ENCODE results near the gene LRRC18.

Gene LRRC18

GRCh38 chr10:48938990-48939536 is 577 bp downstream of the LRRC18 start:
- DNase-seq = no peak
- Mint-ChIP-seq H3K36me3 (no peaks in the 10 kb centered on the region), H3K27ac (no peak overlapping the region), H3K4me3 (no peak overlapping the region), H3K27me3 (no peaks in the 10 kb centered on the region), H3K9me3 (no peaks in the 10 kb centered on the region), H3K4me1 (no peaks in the 10 kb centered on the region)
- CTCF ChIA-PET = no interaction called here

DNA sequence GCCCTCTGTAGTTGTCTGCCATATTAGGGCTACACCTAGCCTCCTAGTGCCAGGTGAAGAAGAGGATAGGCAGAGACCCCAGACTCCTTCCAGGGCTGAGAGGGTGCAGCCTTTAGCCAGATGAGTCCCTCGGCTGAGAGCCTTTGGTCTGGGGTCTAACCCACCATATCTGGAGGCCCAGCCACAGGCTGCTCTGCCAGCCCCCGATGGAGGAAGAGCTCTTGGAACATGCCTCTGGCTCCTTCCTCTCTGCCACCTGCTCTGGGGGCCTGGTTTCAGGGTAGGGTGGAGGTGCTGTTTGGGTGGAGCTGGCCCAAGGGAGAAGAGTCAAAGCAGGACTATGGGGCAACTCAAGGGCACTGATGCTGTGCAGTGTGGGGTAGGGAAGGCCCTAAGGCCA is 1.4 kb downstream of the LRRC18 start:
- Mint-ChIP-seq H3K27ac (no peak overlapping the region), H3K9me3 (no peaks in the 10 kb centered on the region), H3K27me3 (no peaks in the 10 kb centered on the region), H3K4me3 (no peak overlapping the region), H3K36me3 (no peaks in the 10 kb centered on the region), H3K4me1 (no peaks in the 10 kb centered on the region)
- CTCF ChIA-PET = no interaction called here
- DNase-seq = no peak

DNA sequence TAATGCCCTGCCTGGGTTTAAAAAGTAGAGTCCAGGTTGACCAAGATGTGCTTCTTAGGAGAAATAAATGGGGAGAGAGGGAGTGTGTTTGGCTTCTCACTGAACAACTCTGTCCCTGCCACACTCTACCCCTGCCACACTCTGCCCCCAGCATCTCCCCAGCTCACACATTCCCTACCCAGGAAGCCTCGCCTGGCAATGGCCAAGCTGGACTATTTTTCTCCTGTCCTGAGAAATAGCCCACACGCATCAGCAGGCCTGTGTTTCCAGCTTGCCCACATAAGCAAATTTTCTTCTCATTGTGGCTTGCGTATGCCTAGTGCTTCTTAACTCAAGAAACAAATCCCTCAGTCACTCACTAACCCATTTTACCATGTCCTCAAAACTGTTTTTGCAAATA is 1.8 kb downstream of the LRRC18 start:
- H3K4me3 Mint-ChIP-seq = no peak overlapping the region
- no peaks in the 10 kb centered on the region for H3K9me3 Mint-ChIP-seq
- H3K27ac Mint-ChIP-seq = no peak overlapping the region
- no peaks in the 10 kb centered on the region for H3K36me3 Mint-ChIP-seq
- CTCF ChIA-PET = no interaction called here
- H3K4me1 Mint-ChIP-seq = no peaks in the 10 kb centered on the region
- no peaks in the 10 kb centered on the region for H3K27me3 Mint-ChIP-seq
- no peak for DNase-seq

DNA sequence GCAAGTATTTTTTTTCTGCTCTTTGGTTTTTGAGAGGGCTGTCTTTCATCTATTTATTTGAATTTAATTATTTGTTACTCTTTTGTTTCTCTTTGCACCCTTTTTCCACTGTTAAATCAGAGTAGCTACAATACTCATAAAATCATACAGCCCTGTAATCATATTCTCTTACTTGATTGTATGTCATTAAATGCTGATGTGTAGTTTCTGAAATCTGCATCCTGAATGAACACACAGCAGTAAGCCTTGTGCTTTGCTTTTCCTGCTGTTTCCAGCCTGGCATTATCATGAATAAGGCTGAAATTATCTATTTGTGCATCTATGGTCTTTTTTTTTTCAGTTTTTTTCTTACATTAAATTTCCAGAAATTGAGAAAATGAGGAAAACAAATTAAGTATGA is 4.1 kb downstream of the LRRC18 start:
- no peak overlapping the region for H3K4me3 Mint-ChIP-seq
- no peaks in the 10 kb centered on the region for H3K36me3 Mint-ChIP-seq
- CTCF ChIA-PET = no interaction called here
- no peaks in the 10 kb centered on the region for H3K4me1 Mint-ChIP-seq
- DNase-seq = no peak
- H3K27ac Mint-ChIP-seq = no peak overlapping the region
- no peaks in the 10 kb centered on the region for H3K27me3 Mint-ChIP-seq
- H3K9me3 Mint-ChIP-seq = no peaks in the 10 kb centered on the region

GRCh38 chr10:48934672-48935501 is 4.8 kb downstream of the LRRC18 start:
- Mint-ChIP-seq H3K36me3 (no peaks in the 10 kb centered on the region), H3K4me3 (no peak overlapping the region), H3K27ac (no peak overlapping the region), H3K27me3 (no peaks in the 10 kb centered on the region), H3K4me1 (no peaks in the 10 kb centered on the region), H3K9me3 (no peaks in the 10 kb centered on the region)
- CTCF ChIA-PET = no interaction called here
- no peak for DNase-seq

DNA sequence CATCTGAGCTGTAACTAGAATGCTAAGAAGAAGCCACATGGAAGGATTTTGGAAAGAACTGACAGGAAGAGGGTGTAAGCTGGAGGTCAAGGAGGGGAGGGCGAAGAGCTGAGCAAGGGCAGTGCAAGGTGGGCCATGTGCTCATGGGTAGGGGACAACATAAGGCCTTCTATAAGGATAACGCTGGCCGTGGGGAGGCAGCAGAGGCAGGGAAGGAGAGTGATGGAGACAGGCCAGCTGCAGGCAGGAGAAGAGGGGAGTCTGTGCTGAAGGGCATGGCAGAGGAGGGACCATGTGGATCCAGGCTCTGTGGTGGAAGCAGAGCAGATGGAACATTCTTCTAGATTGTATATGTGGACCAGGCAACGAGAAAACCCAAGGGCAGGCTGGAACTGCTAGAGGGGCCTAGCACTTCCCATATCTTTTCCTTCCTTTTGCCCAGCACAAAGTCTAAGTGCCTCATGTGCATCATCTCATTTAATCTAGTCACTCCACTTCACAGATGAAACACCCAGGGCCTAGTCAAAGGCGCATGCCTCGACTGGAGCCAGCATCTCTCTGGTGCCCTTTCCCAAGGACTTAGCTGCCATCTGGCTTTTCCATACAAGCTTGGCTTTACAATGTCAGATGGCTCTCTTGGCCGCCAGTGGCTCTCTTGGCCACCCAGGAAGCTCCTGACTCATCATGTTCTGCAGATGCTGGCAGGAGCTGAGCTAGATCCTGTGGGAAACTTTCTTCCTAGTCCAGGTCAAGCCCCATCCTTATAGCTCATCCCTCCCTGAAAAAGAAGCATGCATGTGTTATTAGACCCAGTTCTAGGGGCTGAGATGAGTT is 6.6 kb downstream of the LRRC18 start:
- DNase-seq = no peak
- H3K4me3 Mint-ChIP-seq = no peak overlapping the region
- no peaks in the 10 kb centered on the region for H3K36me3 Mint-ChIP-seq
- H3K27me3 Mint-ChIP-seq = no peaks in the 10 kb centered on the region
- no peaks in the 10 kb centered on the region for H3K9me3 Mint-ChIP-seq
- no peaks in the 10 kb centered on the region for H3K4me1 Mint-ChIP-seq
- CTCF ChIA-PET = interaction anchor here (0.6 kb wide), 1 partner anchor 295 kb away, joined by 3 read pairs; no protein-coding TSS in a partner anchor
- H3K27ac Mint-ChIP-seq = no peak overlapping the region

GRCh38 chr10:48931188-48931587 is 8.5 kb downstream of the LRRC18 start:
- H3K27ac Mint-ChIP-seq = no peak overlapping the region
- no peaks in the 10 kb centered on the region for H3K4me1 Mint-ChIP-seq
- DNase-seq = no peak
- no peaks in the 10 kb centered on the region for H3K27me3 Mint-ChIP-seq
- no peaks in the 10 kb centered on the region for H3K9me3 Mint-ChIP-seq
- no peaks in the 10 kb centered on the region for H3K36me3 Mint-ChIP-seq
- CTCF ChIA-PET = no interaction called here
- no peak overlapping the region for H3K4me3 Mint-ChIP-seq

GRCh38 chr10:48929413-48929990 is 10.1 kb downstream of the LRRC18 start:
- CTCF ChIA-PET = no interaction called here
- no peak overlapping the region for H3K4me3 Mint-ChIP-seq
- H3K27me3 Mint-ChIP-seq = peaks cover 7% of the 10 kb centered on the region
- H3K27ac Mint-ChIP-seq = no peak overlapping the region
- DNase-seq = no peak
- no peaks in the 10 kb centered on the region for H3K36me3 Mint-ChIP-seq
- H3K4me1 Mint-ChIP-seq = no peaks in the 10 kb centered on the region
- no peaks in the 10 kb centered on the region for H3K9me3 Mint-ChIP-seq

- Mint-ChIP-seq H3K4me1 (no peaks in the 10 kb centered on the region), H3K4me3 (no peak overlapping the region), H3K36me3 (no peaks in the 10 kb centered on the region), H3K27me3 (peaks cover 7% of the 10 kb centered on the region), H3K27ac (no peak overlapping the region), H3K9me3 (no peaks in the 10 kb centered on the region)
- CTCF ChIA-PET = no interaction called here
- no peak for DNase-seq
Measured at GRCh38 chr10:48926764-48927540, 12.7 kb downstream of the LRRC18 start.

- no peaks in the 10 kb centered on the region for H3K4me1 Mint-ChIP-seq
- H3K36me3 Mint-ChIP-seq = no peaks in the 10 kb centered on the region
Measured at GRCh38 chr10:48926255-48926654, 13.4 kb downstream of the LRRC18 start.

GRCh38 chr10:48924988-48925387 is 14.7 kb downstream of the LRRC18 start:
- no peak for DNase-seq
- Mint-ChIP-seq H3K4me1 (no peaks in the 10 kb centered on the region), H3K4me3 (no peak overlapping the region), H3K9me3 (no peaks in the 10 kb centered on the region), H3K36me3 (no peaks in the 10 kb centered on the region), H3K27me3 (peaks cover 7% of the 10 kb centered on the region), H3K27ac (no peak overlapping the region)
- CTCF ChIA-PET = no interaction called here

More at GRCh38 chr10:48926255-48926654, 13.4 kb downstream of the LRRC18 start:
- CTCF ChIA-PET = no interaction called here
- DNase-seq = no peak
- Mint-ChIP-seq H3K27ac (no peak overlapping the region), H3K9me3 (no peaks in the 10 kb centered on the region), H3K27me3 (peaks cover 7% of the 10 kb centered on the region), H3K4me3 (no peak overlapping the region)

- H3K36me3 Mint-ChIP-seq = no peaks in the 10 kb centered on the region
Measured at GRCh38 chr10:48923748-48924147, 15.9 kb downstream of the LRRC18 start.

DNA sequence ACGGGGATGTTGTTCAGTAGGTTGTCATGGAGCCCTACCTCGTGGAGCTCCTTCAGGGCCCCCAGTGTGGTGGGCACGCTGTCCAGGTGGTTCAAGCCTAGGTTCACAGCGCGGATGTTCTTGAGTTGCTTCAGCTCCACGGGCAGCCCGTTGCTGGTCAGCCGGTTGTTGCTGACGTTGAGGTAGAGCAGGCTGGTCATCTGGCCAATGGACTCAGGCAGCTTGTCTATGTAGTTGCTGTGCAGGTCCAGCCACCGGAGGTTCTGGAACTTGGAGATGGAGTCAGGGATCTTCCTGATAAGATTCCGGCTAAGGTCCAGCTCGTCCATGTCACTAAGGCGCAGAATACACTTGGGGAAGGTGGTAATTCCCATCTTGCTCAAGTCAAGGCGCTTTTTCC is 26.0 kb downstream of the LRRC18 start:
- Mint-ChIP-seq H3K4me1 (no peaks in the 10 kb centered on the region), H3K27ac (no peak overlapping the region), H3K9me3 (no peaks in the 10 kb centered on the region), H3K36me3 (no peaks in the 10 kb centered on the region), H3K4me3 (no peak overlapping the region), H3K27me3 (peaks cover 14% of the 10 kb centered on the region)
- no peak for DNase-seq
- CTCF ChIA-PET = no interaction called here

More at GRCh38 chr10:48923748-48924147, 15.9 kb downstream of the LRRC18 start:
- no peak for DNase-seq
- H3K27ac Mint-ChIP-seq = no peak overlapping the region
- H3K9me3 Mint-ChIP-seq = no peaks in the 10 kb centered on the region
- CTCF ChIA-PET = no interaction called here
- no peak overlapping the region for H3K4me3 Mint-ChIP-seq
- H3K27me3 Mint-ChIP-seq = peaks cover 7% of the 10 kb centered on the region
- H3K4me1 Mint-ChIP-seq = no peaks in the 10 kb centered on the region

DNA sequence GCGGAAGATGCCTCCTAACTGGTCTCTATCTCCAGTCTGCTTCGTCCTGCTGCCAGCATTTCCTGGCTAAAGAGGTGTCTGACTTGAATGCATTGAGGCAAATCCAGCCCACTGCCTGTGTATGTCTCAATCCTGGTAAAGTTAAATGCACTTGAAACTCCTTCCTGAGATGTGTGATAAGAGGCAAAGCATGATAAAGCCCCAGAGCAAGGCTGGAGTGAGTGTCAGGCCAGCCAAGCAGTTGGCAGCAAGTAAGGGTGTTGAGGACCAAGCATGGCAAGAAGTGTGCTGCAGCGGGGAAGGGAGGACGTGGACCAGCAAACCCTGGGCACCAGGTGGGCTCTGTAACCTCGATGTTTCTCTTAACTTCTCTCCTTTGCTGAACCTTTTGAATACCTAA is 29.1 kb downstream of the LRRC18 start:
- no peak for DNase-seq
- H3K27ac Mint-ChIP-seq = no peak overlapping the region
- no peaks in the 10 kb centered on the region for H3K36me3 Mint-ChIP-seq
- no peaks in the 10 kb centered on the region for H3K4me1 Mint-ChIP-seq
- H3K9me3 Mint-ChIP-seq = no peaks in the 10 kb centered on the region
- CTCF ChIA-PET = no interaction called here
- H3K27me3 Mint-ChIP-seq = peaks cover 15% of the 10 kb centered on the region
- no peak overlapping the region for H3K4me3 Mint-ChIP-seq
